Parathyroid adenoma (tissue), 2 donors: Measurements from ENCODE around the gene DPM2.

Experiments used
- H2AFZ ChIP-seq: fragments of 300-600 bp; sonication (generic); one replicate; pipeline ENCODE4 v1.7.0; 2017; ENCODE audit warnings: antibody characterized with exemption, mild to moderate bottlenecking
- H3K27ac ChIP-seq: fragments of 300-600 bp; sonication (generic); one replicate; pipeline ENCODE4 v1.7.0; 2017
- H3K27me3 ChIP-seq: fragments of 300-600 bp; sonication (generic); one replicate; pipeline ENCODE4 v1.7.0; 2017; ENCODE audit warnings: low read length; ENCODE audit not compliant: control insufficient read depth, insufficient read depth
- H3K36me3 ChIP-seq: fragments of 300-600 bp; sonication (generic); one replicate; pipeline ENCODE4 v1.7.0; 2017; ENCODE audit warnings: low read length; ENCODE audit not compliant: control insufficient read depth, insufficient read depth
- H3K4me1 ChIP-seq: fragments of 300-600 bp; sonication (generic); one replicate; pipeline ENCODE4 v1.7.0; 2017; ENCODE audit warnings: control low read depth
- H3K4me2 ChIP-seq: fragments of 300-600 bp; sonication (generic); one replicate; pipeline ENCODE4 v1.7.0; 2017; ENCODE audit warnings: low read length
- H3K4me3 ChIP-seq: fragments of 300-600 bp; sonication (generic); one replicate; pipeline ENCODE4 v1.7.0; 2017; ENCODE audit warnings: low read depth, low read length
- H3K79me2 ChIP-seq: fragments of 300-600 bp; sonication (generic); one replicate; pipeline ENCODE4 v1.7.0; 2017; ENCODE audit warnings: control low read depth
- H3K9ac ChIP-seq: fragments of 300-600 bp; sonication (generic); one replicate; pipeline ENCODE4 v1.7.0; 2017; ENCODE audit warnings: mild to moderate bottlenecking
- H3K9me3 ChIP-seq: fragments of 300-600 bp; sonication (generic); one replicate; pipeline ENCODE4 v1.7.0; 2017; ENCODE audit warnings: low read length; ENCODE audit not compliant: control insufficient read depth
- CTCF ChIP-seq: fragments of 300-600 bp; sonication (generic); IDR thresholded peaks from one replicate; pipeline ENCODE4 v1.7.0; 2017; ENCODE audit warnings: antibody characterized with exemption, mild to moderate bottlenecking
- donor health status: primary hyperparathyroidism.

DPM2 gene

GRCh38 chr9:127913682-127914081 lies 24.0 kb downstream of the DPM2 start:
- no peak for TF ChIP-seq CTCF
- Histone ChIP-seq H3K27ac (no peak overlapping the region), H3K4me3 (no peak overlapping the region), H3K9ac (no peak overlapping the region), H2AFZ (no peak overlapping the region), H3K27me3 (no peaks in the 10 kb centered on the region), H3K9me3 (no peaks in the 10 kb centered on the region), H3K79me2 (no peaks in the 10 kb centered on the region), H3K4me2 (no peak overlapping the region), H3K36me3 (no peaks in the 10 kb centered on the region), H3K4me1 (peaks cover 4% of the 10 kb centered on the region)

GRCh38 chr9:127912882-127913281 lies 24.8 kb downstream of the DPM2 start:
- Histone ChIP-seq H3K4me1 (no peaks in the 10 kb centered on the region), H3K79me2 (no peaks in the 10 kb centered on the region), H3K27ac (no peak overlapping the region), H3K4me3 (no peak overlapping the region), H3K9me3 (no peaks in the 10 kb centered on the region), H3K9ac (no peak overlapping the region), H2AFZ (no peak overlapping the region), H3K36me3 (no peaks in the 10 kb centered on the region), H3K4me2 (no peak overlapping the region), H3K27me3 (no peaks in the 10 kb centered on the region)
- no peak for TF ChIP-seq CTCF

GRCh38 chr9:127912296-127912695 lies 25.4 kb downstream of the DPM2 start:
- H3K4me1 ChIP-seq = no peaks in the 10 kb centered on the region
- H3K27me3 ChIP-seq = no peaks in the 10 kb centered on the region
- no peak overlapping the region for H2AFZ ChIP-seq
- H3K9me3 ChIP-seq = no peaks in the 10 kb centered on the region
- H3K27ac ChIP-seq = no peak overlapping the region
- no peaks in the 10 kb centered on the region for H3K36me3 ChIP-seq
- H3K79me2 ChIP-seq = no peaks in the 10 kb centered on the region
- H3K4me2 ChIP-seq = no peak overlapping the region
- H3K4me3 ChIP-seq = no peak overlapping the region
- TF ChIP-seq CTCF = no peak
- no peak overlapping the region for H3K9ac ChIP-seq

GRCh38 chr9:127910613-127911205 lies 26.9 kb downstream of the DPM2 start:
- H2AFZ ChIP-seq = no peak overlapping the region
- H3K27me3 ChIP-seq = no peaks in the 10 kb centered on the region
- H3K9me3 ChIP-seq = no peaks in the 10 kb centered on the region
- H3K36me3 ChIP-seq = no peaks in the 10 kb centered on the region
- no peak overlapping the region for H3K4me3 ChIP-seq
- peak; percentile 16 for TF ChIP-seq CTCF
- no peak overlapping the region for H3K27ac ChIP-seq
- no peaks in the 10 kb centered on the region for H3K79me2 ChIP-seq
- H3K4me2 ChIP-seq = no peak overlapping the region
- H3K4me1 ChIP-seq = no peaks in the 10 kb centered on the region
- H3K9ac ChIP-seq = no peak overlapping the region

- Histone ChIP-seq H3K4me2 (no peak overlapping the region), H3K4me1 (no peaks in the 10 kb centered on the region), H3K36me3 (no peaks in the 10 kb centered on the region), H3K9me3 (no peaks in the 10 kb centered on the region), H3K27me3 (no peaks in the 10 kb centered on the region), H3K9ac (no peak overlapping the region), H3K27ac (no peak overlapping the region), H3K79me2 (no peaks in the 10 kb centered on the region), H2AFZ (no peak overlapping the region), H3K4me3 (no peak overlapping the region)
- TF ChIP-seq CTCF = no peak
Measured at GRCh38 chr9:127909839-127910273, 27.8 kb downstream of the DPM2 start.
